Testis (tissue), 2 donors: Measurements from ENCODE around the gene SPAG5.

ENCODE experiments used
- CTCF ChIP-seq, 3 experiments: fragments of 450-650 bp in 2 of 3; fragments of 200-600 bp in 1 of 3; sonication (generic) in 1 of 3; IDR thresholded peaks; one replicate each; pipeline ENCODE4 v1.5.1; 2016 to 2019; ENCODE audit warnings: antibody characterized with exemption in 3 of 3, mild to moderate bottlenecking in 2 of 3, moderate library complexity in 1 of 3
- POLR2A ChIP-seq: fragments of 450-650 bp; IDR thresholded peaks from one replicate; pipeline ENCODE4 v1.6.1; 2017; ENCODE audit warnings: antibody characterized with exemption, mild to moderate bottlenecking, moderate library complexity

DNA sequence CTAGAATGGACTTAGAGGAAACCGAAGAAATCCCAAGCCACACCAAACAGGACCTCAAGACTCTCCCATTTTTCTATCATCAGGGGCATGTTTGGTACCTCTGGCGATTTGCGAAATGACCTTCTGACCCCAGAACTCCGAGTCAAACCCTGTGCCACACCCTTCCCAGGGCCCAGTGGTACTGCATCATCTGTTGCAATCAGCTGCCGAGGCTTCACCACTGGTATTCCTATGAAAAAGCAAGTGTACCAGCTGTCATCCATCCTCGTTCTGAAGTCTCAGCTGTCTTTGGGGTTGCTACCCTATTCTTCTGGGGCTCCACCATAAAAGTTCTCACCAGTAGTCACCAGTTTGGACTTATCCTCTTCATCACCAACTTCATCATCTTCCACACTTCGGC is 17.5 kb upstream of the SPAG5 start:
- TF ChIP-seq POLR2A (no peak), CTCF (IDR thresholded peaks at IDR 0.05) (no peak)
